HG02678 (cell line): ENCODE data around the gene VAV2.

Source experiments
- ATAC-seq: cut with Tn5 transposase; IDR thresholded peaks from one replicate; pipeline ENCODE4 v1.9.1; 2021; ENCODE audit warnings: mild to moderate bottlenecking, moderate library complexity; ENCODE audit not compliant: unreplicated experiment

Gene VAV2

DNA sequence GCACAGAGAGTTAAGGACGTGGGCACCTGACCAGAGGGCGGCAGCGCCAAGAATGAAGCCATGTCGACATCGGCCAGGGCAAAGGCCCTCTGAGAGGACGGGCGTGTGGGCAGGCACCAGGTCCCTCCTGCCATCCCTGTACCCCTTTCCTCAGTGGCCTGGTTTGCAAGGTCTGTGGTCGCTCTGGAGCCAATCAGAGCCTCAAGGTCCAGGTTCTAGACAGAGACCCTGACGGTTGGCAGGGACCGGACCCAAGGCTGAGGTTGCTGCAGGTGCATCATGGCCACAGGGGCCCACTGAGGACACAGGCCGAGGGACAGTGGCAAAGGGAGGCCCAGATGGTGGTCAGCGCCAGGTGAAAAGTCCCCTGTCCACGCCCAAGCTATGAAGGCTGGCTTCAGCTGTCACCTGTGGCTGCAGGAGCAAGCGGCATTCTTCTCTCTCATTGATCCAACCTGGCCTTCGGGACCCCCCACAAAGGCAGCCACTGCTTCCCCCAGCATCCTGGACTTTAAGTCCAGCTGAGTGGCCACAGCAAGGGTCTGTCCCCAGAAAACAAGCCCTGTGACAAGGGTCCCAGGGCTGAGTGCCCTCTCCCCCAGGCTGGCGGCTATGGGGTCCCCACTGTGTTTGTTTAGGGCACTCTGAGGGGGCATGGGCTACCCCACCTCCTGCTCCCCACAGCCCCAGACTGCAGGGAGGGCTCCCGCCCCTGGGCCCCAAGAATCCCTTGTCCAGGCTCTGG, 48.9 kb downstream of the VAV2 start:
- ATAC-seq: no peak

DNA sequence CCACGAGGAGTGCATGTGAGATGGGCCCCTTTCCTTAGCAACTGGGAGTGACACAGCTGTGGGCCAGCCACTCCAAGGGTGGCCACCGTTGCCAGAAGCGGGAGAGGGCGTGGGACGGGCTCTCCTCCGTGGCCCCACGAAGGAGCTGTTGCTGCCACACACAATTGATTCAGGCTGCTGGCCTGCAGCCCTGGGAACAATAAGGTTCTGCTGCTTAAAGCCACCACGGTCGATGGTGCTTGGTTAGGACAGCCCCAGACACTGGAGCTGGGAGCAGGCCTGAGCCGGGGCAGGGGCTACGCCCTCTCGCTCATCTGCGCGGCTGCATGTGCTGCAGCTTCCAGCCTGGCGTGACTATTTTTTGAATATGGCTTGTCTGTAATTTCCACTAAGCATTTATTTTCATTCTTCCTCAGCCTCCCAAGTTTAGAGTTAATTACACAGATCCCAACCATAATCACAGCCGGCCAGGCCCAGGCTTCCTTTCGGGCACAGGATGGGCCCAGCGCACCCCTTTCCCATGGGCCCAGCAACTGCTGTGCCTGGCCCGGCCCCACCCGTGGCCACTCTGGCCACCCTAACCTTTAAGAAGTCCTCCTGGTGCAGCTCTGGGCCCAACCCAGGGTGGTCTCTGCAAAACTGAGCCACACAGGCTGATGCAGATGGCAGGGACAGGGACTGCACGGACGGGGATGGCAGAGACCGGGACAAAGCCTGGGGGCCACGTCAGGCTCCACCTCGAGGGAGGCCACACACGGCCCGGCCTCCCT, 49.7 kb downstream of the VAV2 start:
- no peak for ATAC-seq

DNA sequence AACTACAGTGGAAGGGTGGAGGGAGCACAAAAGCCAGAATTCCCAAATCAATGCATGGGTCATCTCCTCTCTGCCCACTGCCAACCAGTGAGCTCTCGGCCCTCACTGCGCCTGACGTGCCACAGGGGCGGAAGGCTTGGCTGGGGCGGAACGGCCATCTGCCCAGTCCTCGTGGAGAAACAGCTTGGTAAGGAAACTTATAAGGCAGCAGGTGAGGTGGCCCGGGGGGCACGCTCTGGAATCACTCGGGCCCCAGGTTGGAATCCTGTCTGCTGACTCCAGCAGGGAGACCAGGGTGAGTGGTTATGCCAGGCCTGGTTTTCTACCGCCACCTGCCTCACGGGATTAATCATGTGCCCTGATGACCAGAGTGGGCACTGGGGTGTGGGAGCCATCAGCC, 52.3 kb downstream of the VAV2 start:
- ATAC-seq: no peak

DNA sequence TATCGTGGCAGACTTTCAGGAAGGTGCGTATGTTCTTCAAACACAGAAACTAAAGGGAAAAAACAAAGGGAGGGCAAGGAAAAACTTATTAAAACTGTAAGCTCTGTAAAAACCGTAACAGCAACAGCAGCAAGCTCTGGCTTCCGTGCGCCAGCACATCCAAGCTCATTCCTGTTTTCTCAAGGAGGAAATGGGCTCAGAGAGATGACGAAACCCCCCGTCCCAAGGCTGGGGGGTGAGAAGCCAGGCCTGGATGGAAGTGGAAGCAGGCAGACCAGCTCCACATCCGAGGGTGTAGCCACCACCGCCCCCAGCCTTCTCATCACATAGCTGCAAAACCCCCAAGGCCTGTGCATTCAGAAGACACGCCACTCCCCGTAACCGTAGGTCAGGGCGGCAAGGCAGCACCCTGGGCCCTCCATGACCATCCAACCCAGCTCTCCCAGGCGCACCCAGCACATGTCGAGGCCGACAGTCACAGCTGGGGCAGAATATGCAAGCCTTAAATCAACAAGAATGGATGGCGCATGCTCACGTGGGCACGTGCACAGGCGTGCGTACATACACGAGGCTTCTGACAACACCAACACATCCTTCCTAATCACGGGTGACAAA, 52.8 kb downstream of the VAV2 start:
- no peak for ATAC-seq

DNA sequence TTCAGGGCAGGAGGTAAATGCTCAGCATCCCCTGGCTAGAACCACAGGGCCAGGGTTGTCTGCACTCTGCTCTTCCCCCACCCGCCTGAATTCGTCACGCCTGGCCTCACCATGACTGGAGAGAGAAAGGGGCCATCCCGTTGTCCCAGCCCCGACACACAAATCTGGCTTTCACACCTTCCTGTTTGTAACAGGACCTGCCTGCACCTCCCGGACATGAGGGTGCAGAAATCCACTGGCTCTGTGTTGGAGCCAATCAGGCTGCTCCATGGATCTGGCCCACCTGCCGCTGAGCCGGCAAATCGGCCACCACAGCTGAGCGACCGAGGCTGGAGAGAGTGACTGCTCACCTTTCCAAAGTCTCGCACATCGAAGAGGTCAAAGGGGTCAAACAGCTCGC, 53.4 kb downstream of the VAV2 start:
- ATAC-seq: no peak

DNA sequence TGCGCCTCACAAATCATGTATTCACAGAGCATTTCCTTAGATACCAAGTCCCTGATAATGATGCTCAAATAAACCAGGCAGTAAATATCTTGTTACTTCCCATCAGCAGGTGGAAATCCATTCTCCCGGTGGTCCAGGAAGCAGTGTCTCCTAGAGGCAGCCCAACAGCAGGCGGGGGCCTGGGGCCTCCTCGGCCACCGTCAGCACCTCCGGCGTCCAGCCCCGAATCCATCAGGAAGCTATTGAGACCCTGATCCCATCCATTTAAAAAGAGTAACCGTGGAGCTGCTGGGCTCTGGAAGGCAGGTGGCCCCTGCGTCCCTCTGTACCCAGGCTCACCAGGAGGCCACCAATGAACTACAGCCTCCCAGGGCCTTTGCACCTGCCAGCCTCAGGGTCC, 54.0 kb downstream of the VAV2 start:
- no peak for ATAC-seq

DNA sequence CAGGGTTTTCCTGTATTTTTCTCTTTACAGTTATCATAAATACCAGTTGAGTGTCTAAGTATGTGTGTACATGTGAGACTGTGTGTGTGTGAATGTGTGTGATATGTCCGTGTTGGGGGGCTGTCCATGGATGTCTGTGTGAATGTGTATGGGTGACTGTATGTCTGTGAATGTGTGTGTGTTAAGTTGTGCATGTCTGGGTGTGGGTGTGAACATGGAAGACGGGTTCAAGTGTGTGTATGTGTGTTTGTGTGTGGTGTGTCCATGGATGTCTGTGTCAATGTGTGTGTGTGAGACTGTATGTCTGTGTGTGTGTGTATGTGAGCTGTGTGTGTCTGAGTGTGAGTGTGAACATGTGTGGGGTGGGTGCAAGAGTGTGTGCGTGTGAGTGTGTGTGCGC, 55.0 kb downstream of the VAV2 start:
- ATAC-seq: no peak

DNA sequence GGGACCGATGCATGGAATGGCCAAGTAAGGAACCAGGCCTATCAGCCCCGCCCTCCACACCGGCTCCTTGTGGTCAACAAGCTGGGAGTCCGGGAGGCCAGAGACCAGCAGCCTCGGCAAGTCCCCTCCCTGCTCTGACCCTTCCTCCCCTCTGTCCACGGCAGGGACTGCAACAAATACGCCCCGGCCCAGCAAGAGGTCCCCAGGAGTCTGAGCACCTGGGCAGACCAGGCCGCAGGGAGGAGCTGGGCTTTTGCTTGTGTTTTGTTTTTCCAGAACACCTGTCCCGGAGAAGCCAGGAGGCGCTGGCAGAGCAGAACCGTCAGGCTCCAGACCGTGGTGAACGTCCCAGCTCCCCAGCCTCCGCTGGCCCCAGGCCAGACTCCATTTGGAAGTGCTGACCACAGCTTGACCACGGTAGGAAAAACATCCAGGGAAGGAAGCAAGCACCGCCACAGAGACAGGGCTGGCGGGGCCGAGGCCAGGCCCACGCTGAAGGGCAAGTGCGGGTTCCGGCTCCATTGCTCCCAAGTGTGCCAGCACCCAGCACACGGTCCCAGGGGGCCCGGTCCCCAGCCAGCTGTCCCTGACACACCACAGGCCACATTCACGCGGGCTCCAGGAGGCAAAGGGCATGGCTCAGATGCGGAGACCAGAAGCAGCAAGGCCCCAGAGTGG, 56.7 kb downstream of the VAV2 start:
- no peak for ATAC-seq

DNA sequence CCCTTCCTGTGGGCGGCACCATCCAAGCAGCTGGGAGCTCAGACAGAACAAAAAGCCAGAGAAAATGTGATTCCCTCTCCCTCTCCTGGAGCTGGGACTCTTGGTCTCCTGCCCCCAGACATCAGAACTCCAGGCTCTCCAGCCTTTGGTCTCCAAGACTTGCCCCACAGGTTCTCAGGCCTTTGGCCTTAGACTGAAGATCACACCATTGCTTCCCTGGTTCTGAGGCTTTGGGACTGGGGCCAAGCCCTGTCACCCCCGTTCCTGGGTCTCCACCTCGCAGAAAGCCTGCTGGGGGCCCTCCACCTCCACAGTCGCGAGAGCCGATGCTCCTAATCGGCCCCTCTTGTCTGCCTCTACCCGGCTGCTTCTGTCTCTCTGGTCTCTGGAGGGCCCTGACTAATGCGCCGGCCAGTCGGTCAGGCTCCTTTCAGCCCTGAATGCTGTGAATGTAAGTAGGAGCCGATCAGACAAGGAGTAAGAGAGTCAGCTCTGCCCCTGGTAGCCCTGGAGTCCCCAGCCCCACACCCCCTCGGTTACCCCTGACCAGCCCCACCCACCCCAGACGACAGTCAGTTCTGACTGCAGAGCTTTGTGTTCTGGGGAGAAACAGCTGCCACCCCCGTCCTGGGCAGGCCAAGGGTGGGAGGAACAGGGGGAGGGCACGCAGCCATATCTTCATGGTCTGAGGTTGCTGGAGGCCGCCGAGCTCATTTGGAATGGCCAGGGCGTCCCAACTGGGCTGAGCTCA, 57.5 kb downstream of the VAV2 start:
- no peak for ATAC-seq

DNA sequence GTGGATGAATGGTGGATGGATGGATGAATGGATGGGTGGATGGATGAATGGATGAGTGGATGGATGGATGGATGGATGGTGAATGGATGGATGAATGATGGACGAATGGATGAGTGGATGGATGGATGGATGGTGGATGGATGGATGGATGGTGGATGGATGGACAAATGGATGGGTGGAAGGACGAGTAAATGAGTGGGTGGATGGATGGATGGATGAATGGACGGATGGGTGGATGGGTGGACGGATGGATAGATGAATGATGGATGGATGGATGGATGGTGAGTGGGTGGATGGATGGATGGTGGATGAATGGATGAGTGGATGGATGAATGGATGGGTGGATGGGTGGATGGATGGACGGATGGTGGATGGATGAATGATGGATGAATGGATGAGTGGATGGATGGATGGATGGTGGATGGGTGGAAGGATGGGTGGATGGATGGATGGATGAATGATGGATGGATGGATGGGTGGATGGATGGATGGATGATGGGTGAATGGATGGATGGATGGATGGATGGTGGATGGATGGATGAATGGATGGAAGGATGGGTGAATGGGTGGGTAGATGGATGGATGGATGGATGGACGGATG, 58.6 kb downstream of the VAV2 start:
- ATAC-seq: no peak

DNA sequence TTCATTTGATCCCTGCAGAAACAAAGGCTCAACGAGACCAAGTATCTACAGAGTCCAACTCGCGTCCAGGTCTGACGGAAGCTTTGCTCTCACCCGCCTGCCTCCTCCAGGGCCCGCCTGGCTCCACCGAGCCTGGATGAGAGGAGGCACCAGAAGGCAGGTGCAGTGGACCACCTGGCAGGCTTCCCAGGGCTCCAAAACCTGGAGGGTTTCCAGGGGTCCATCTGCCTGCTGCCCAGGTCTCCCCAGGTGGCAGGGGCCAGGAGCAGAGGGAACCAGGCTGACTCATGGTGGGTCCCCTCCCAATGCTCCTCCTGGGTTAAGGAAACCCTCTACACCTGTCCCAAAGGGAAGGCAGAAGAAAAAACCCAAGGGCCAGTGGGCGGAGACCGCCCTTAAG, 59.5 kb downstream of the VAV2 start:
- no peak for ATAC-seq

DNA sequence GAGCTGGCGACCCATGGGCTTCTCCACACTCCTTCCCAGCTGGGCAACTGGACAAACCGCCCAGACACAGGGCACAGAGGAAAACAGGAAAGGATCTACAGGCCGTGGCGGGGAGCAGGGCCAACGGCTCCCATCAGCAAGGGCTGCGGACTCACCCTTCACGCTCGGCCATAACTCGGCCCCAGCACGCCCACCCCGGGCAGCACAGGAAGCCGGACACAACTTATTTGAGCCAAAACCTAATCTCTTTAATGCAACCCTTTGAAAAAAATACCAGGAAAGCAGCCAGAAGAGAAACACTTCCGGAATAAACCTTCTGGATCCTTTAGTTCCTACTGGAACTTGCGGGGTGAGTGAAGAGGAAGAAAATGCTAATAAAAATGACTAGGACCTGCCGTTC, 59.9 kb downstream of the VAV2 start:
- ATAC-seq: no peak

DNA sequence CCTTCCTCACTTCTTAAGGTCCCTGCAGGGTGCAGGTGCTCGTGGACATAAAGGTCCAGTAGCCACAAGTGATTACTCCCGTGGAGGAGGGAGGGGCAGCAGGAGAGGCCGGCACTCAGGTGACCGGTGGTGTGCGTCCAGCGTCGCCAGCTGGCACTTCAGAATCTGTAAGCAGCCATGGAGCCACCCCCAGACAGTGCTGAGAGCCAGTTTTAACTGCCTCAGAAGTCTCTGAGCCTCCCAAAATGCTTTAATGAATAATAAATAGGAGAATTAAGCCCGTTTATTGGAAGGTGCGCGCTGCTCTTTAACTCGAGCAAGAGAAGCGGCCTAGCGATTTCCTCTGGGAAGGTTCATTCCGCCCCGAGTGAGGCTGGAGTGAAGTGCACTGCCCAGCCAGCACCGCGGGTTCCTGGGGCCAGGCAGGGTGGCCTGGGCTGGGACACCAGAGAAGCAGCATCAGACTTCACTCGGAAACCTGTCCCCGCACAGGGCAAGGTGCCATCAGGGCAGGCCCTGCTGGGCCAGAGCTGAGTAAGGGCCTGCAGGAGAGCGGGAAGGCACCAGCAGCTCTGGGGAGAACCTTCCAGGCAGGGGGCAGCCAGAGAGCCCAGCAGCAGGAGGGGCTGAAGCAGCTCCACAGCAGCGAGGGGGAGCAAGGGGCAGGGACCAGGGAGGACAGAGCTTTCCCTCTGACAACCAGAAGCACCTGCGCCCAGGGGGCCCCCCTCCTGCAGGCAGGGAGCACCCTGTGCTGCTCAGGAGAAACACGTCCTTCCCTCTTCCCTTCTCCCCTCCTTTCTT, 61.2 kb downstream of the VAV2 start:
- no peak for ATAC-seq

DNA sequence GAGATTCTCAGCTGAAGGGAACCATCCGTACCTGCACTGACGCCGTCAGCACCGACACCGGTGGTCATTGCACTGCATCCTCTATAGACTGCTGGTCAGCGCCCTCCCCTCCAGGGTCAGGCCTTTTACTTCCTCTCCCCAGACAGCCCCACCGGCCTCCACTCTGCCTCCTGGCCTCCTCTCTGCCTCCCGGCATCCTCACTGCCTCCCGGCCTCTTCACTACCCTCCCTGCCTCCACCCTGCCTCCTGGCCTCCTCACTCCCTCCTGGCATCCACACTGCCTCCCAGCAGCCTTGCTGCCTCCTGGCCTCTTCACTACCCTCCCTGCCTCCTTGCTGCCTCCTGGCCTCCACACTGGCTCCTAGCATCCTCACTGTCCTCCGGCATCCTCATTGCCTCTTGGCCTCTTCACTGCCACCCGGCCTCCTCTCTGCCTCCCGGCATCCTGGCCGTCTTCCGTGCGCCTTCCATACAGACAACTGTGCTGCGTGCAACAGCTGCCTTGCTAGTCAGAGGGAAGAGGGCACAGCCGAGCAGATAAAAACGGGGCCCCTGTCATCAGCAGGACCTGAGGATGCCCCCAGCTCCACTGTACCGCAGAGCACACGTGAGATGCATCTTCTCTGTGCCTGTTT, 62.0 kb downstream of the VAV2 start:
- ATAC-seq: no peak

DNA sequence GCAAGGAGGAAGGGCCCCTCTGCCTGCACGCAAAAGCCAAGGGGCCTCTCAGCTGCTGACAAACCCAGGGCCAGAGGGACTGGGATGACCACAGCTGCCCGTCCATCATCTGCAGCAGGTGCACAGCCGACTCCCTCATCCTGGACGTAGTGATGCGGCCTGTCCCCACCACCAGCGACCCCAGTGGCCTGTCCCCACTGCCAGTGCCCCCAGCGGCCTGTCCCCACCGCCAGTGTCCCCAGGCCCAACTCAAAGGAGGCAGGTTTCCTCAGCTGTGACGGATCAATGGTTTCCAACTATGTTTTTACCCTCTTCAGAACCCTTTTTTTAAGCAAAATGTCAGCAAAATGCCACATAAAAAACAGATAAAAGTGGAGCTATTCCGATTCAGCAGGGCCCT, 62.5 kb downstream of the VAV2 start:
- no peak for ATAC-seq

DNA sequence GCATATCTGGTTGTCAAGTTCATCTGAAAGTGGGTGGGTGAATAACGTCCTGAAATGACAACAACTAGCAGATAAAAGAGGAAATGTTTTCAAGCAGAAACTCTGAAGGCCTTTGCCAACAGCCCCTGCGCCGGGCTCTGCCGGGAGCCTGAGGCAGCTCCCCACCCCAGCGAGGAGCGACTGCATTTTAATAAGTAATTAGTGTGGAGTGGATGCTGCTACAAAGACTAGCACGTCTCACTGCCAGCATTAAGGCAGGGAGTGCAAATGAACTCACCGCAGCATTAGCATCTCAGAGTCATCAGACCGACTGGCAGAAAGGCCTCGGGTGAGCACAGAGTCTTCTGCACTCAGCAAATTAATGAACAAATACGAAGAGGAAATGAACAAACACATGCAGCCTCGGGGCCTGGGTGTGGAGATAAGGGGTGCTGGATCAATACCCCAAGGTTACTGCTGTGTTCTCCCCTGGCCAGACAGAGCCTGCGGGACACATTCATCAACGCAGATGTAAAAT, 63.8 kb downstream of the VAV2 start:
- no peak for ATAC-seq

DNA sequence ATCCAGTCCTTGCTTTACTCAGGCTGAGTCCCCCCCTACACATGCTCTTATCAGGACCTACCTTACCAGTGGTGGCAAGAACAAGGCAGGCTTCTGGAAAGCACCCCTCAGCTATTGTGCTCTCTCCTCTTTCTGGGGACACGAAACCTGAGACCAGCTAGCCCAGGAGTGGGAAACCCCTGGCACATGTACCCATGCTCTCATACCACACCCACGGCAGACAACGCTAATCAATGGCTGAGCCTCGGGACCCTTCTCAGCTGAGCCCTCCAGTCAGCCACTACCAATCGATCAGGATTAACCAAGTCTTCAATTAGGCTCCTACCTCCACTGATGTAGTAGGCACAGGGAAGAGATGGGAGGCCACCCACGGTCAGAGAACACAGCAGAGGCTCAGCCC, 65.1 kb downstream of the VAV2 start:
- no peak for ATAC-seq

DNA sequence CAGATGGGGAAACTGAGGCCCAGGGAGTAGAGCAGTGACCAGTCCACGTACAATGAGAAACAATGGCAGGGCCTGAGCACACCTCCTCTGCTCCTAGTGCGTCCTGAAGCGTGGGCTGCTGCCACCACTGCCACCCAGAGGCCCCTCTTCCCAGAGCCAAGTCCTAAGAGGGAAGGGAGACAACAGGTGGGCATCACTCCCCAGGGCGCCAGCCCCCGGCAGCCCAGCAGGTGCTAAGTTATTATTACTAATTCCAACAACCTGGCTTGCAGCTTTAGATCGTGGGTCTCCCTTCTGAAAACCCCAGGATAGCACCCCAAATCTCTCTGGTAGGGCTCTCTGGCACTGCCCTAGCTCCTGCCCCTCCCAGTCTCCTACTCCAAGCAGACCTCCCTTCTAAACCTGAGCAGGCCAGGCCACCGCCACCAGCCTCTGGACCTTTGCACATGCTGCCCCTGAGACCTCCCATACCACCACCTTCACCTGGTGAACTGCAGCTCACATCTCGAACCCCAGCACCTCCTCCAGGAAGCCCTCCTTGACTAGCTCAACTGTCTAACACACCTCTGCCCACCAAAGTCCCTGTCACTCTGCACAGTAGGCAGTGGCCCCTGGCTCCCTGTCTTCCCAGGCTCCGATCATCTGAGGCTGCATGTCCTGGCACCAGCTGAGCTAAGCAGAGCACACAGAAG, 65.8 kb downstream of the VAV2 start:
- ATAC-seq: no peak
